Muscle layer of duodenum (tissue), 2 donors: Measurements from ENCODE around the gene ZNF354B.

ENCODE experiments used
- H3K27ac ChIP-seq: one replicate; pipeline ENCODE4 v1.7.0; 2013; ENCODE audit warnings: mild to moderate bottlenecking, low read length
- H3K27me3 ChIP-seq: one replicate; pipeline ENCODE4 v1.7.0; 2013; ENCODE audit warnings: low read depth, mild to moderate bottlenecking, control low read depth, low read length
- H3K36me3 ChIP-seq, 2 donors: one replicate each; pipeline ENCODE4 v1.7.0; 2013; ENCODE audit warnings: low read length in 2 of 2, control low read depth in 1 of 2, mild to moderate bottlenecking in 1 of 2; ENCODE audit not compliant: insufficient read depth in 2 of 2, control insufficient read depth in 1 of 2
- H3K4me1 ChIP-seq, 2 donors: one replicate each; pipeline ENCODE4 v1.7.0; 2013; ENCODE audit warnings: low read length in 2 of 2, mild to moderate bottlenecking in 2 of 2, control low read depth in 1 of 2, moderate library complexity in 1 of 2; ENCODE audit not compliant: insufficient read depth in 2 of 2, control insufficient read depth in 1 of 2
- H3K4me3 ChIP-seq, 2 donors: one replicate each; pipeline ENCODE4 v1.7.0; 2013; ENCODE audit warnings: low read length in 2 of 2, low read depth in 1 of 2, mild to moderate bottlenecking in 1 of 2
- H3K9me3 ChIP-seq, 2 donors: one replicate each; pipeline ENCODE4 v1.7.0; 2013; ENCODE audit warnings: low read length in 2 of 2, control low read depth in 1 of 2, mild to moderate bottlenecking in 1 of 2; ENCODE audit not compliant: control insufficient read depth in 1 of 2
- donor health status: healthy.

ZNF354B gene

DNA sequence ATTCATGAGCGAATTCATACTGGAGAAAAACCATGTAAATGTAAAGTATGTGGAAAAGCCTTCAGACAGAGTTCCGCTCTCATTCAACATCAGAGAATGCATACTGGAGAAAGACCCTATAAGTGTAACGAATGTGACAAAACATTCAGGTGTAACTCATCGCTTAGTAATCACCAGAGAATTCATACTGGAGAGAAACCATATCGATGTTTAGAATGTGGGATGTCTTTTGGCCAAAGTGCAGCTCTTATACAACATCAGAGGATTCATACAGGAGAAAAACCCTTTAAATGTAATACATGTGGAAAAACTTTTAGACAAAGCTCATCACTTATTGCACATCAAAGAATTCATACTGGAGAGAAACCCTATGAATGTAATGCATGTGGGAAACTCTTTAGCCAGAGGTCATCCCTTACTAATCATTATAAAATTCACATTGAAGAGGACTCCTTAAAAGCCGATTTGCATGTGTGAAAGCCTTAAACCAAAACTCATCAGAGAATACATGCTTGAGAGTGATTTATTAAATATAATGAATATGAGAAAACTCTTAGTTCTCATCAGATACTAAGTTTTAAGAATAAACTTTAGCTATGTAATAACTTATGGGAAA is 24.2 kb downstream of the ZNF354B start:
- H3K27me3 ChIP-seq = no peaks in the 10 kb centered on the region
- no peaks in the 10 kb centered on the region for H3K4me1 ChIP-seq
- peak overlapping the region in 1 of 2 donors; percentile 51 for H3K4me3 ChIP-seq
- peaks cover 51 to 65% of the 10 kb centered on the region in 2 donors for H3K9me3 ChIP-seq
- no peak overlapping the region for H3K27ac ChIP-seq
- peaks cover 30 to 93% of the 10 kb centered on the region in 2 donors for H3K36me3 ChIP-seq

- H3K36me3 ChIP-seq = no peaks in the 10 kb centered on the region
- H3K27ac ChIP-seq = no peak within 1 kb of the TSS
- no peaks in the 10 kb centered on the region for H3K4me1 ChIP-seq
- H3K4me3 ChIP-seq = peak within 1 kb of the TSS; percentile 63 to 66
- no peaks in the 10 kb centered on the region for H3K27me3 ChIP-seq
- peaks cover 0 to 2% of the 10 kb centered on the region in 2 donors for H3K9me3 ChIP-seq
Observed at GRCh38 chr5:178895615-178896571, 36.1 kb downstream of the ZNF354B start, which contains the start of gene ZFP2. Gene ZFP2 (plus strand): TSS chr5:178895913. CDS start chr5:178931314, 35,401 bp downstream.

- Histone ChIP-seq H3K4me3 (no peak overlapping the region), H3K27me3 (no peaks in the 10 kb centered on the region), H3K9me3 (peaks cover 0 to 11% of the 10 kb centered on the region in 2 donors), H3K4me1 (no peaks in the 10 kb centered on the region), H3K27ac (no peak overlapping the region), H3K36me3 (peaks cover 0 to 7% of the 10 kb centered on the region in 2 donors)
Observed at GRCh38 chr5:178899289-178899688, 39.5 kb downstream of the ZNF354B start.

DNA sequence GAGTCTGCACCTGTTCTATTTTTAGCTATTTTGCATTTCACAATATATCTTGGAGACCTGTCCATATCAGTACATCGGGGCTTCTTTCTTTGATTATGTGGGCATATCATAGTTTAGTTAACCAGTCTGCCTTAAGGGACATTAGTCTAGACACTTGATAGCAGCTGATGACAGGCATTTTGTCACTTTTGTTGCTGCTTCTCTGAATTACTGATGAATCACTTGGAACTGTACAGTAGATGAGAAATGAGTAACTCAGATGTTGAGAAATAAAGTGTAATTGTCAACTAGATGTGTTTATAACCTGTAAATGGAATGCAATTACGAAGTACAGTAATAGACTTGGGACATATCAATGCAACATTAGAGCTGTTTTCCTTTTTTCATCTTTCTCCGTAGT is 43.1 kb downstream of the ZNF354B start:
- peaks cover 0 to 17% of the 10 kb centered on the region in 2 donors for H3K9me3 ChIP-seq
- H3K36me3 ChIP-seq = peaks cover 0 to 19% of the 10 kb centered on the region in 2 donors
- no peaks in the 10 kb centered on the region for H3K4me1 ChIP-seq
- H3K27me3 ChIP-seq = no peaks in the 10 kb centered on the region
- no peak overlapping the region for H3K4me3 ChIP-seq
- H3K27ac ChIP-seq = no peak overlapping the region

GRCh38 chr5:178931846-178932760 is 72.3 kb downstream of the ZNF354B start:
- Histone ChIP-seq H3K9me3 (peaks cover 62 to 94% of the 10 kb centered on the region in 2 donors), H3K4me3 (peak overlapping the region; percentile 17 to 40), H3K27ac (no peak overlapping the region), H3K36me3 (peaks cover 7 to 86% of the 10 kb centered on the region in 2 donors), H3K27me3 (no peaks in the 10 kb centered on the region), H3K4me1 (no peaks in the 10 kb centered on the region)
